Measurements from ENCODE around the gene LRRC1. TPM values are rescaled to one million over a fixed set of nuclear protein-coding genes. Genes with fewer than 3 reads are reported as not detected.

Gene LRRC1
- total and polyA plus RNA-seq, 2 of the 8 experiments (the other 6 are each of a cell fraction or from before 2014, with no cell fraction given) = 6.7 to 15.9 TPM

DNA sequence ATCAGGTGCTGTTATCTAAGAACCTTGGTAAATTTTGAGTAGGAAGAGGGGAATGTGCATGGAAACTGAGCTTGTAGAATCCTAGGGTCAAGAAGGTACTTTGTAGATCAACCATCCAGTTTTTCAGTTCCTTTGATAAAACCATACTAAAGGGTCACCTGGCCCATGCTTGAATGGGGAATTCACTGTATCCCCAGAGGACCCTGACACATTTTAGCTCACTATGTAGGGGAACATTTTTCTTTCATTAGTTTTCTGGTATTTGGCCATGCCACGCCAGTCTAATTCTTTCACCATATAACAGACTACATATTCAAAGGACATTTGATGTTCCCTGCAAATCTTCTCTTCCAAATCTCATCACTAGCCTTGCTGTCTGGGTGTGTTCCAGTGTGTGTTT lies 29.9 kb downstream of the LRRC1 start:
- Histone ChIP-seq H2BK20ac (ENCODE audit: low read length) (no peak overlapping the region), H4K20me1 (replicated peaks in 1 of 2; ENCODE audit: control insufficient read depth in 1 of 2, insufficient read depth in 2 of 2, low read length in 2 of 2) (no peaks in the 10 kb centered on the region), H2BK5ac (ENCODE audit: low read depth, low read length) (no peak overlapping the region), H2BK12ac (ENCODE audit: low read depth, low read length) (no peak overlapping the region), H2BK120ac (replicated peaks; ENCODE audit: low read depth, low read length) (no peak overlapping the region), H2AFZ (ENCODE audit: low read length) (no peak overlapping the region), H3K36me3 (ENCODE audit: control insufficient read depth in 2 of 4, insufficient read depth in 4 of 4, low read length in 3 of 4) (no peaks in the 10 kb centered on the region), H3K9me3 (ENCODE audit: insufficient read depth in 2 of 2, low read depth in 1 of 2, low read length in 1 of 2) (no peaks in the 10 kb centered on the region), H3K14ac (ENCODE audit: insufficient read length) (no peak overlapping the region), H3K23me2 (ENCODE audit: low read depth, low read length) (no peaks in the 10 kb centered on the region), H2AK5ac (ENCODE audit: low read depth, low read length) (no peak overlapping the region), H3K18ac (ENCODE audit: extremely low read depth, low read length) (no peak overlapping the region), H3K23ac (ENCODE audit: insufficient read length) (no peak overlapping the region), H3K4me1 (replicated peaks in 1 of 4; ENCODE audit: control insufficient read depth in 3 of 4, insufficient read depth in 4 of 4, low read length in 3 of 4) (peaks cover 3 to 14% (median 5%) of the 10 kb centered on the region in 4 experiments; a peak in 5 of 7 replicates), H3K79me2 (ENCODE audit: control insufficient read depth in 1 of 2, insufficient read depth in 2 of 2, low read length in 2 of 2) (peaks cover 0 to 45% of the 10 kb centered on the region in 2 experiments; a peak in 2 of 4 replicates), H3K27me3 (replicated peaks in 1 of 4; ENCODE audit: control insufficient read depth in 3 of 4, extremely low read depth in 1 of 4, insufficient read depth in 3 of 4, low read length in 3 of 4) (no peaks in the 10 kb centered on the region), H4K5ac (ENCODE audit: insufficient read length, low read depth, low read length) (no peak overlapping the region), H3K27ac (ENCODE audit: low read depth, low read length) (no peak overlapping the region), H3K9ac (replicated peaks in 1 of 4; ENCODE audit: extremely low read depth in 1 of 4, low read depth in 3 of 4, low read length in 3 of 4) (no peak overlapping the region), H4K91ac (replicated peaks; ENCODE audit: insufficient read length, low read length) (no peak overlapping the region), H3K4me2 (ENCODE audit: insufficient read depth in 1 of 2, low read depth in 2 of 2, low read length in 2 of 2) (no peak overlapping the region), H3K4ac (replicated peaks; ENCODE audit: insufficient read length, low read depth, low read length) (no peak overlapping the region), H4K8ac (ENCODE audit: extremely low read depth, insufficient read depth, low read length) (no peak overlapping the region), H2BK15ac (ENCODE audit: low read length) (no peak overlapping the region), H3K56ac (replicated peaks; ENCODE audit: insufficient read length, low read depth, low read length) (no peak overlapping the region), H3K4me3 (ENCODE audit: extremely low read depth in 1 of 4, insufficient read depth in 2 of 4, low read depth in 3 of 4, low read length in 4 of 4) (no peak overlapping the region), H3K79me1 (ENCODE audit: low read depth, low read length) (no peaks in the 10 kb centered on the region; the same call in none of the 2 replicates)
- ChIA-PET CTCF (ENCODE audit: partially characterized antibody) (no interaction called here), POLR2A (ENCODE audit: partially characterized antibody) (no interaction called here)
- DNase-seq (ENCODE audit: low read depth in 1 of 2, low spot score in 2 of 2) (no peak), FAIRE-seq (no peak)
- 86% methylated on average over 1 of the region's 1 CpG; no CpG with 5 or more reads in 1 of the 2 experiments for WGBS, 2 experiments (ENCODE audit: extremely low coverage in 1 of 2, insufficient coverage in 1 of 2, insufficient read length in 1 of 2, insufficient replicate concordance in 2 of 2, low coverage in 1 of 2, low lambda C conversion rate in 2 of 2, missing lambda C conversion rate in 1 of 2)
- TF ChIP-seq SP2 (IDR thresholded peaks at IDR 0.05; ENCODE audit: low read length) (no peak), CHD1 (IDR thresholded peaks at IDR 0.05; ENCODE audit: low read depth, low read length) (no peak), BRCA1 (IDR thresholded peaks at IDR 0.05; ENCODE audit: low read depth, low read length) (no peak), TAF1 (IDR thresholded peaks at IDR 0.05; ENCODE audit: low read depth, low read length) (no peak), TAF7 (optimal IDR thresholded peaks at IDR 0.05; ENCODE audit: borderline replicate concordance, low read depth, low read length) (no peak), SP4 (IDR thresholded peaks at IDR 0.05; ENCODE audit: low read length) (no peak)
- TF ChIP-seq, protein P1, sequence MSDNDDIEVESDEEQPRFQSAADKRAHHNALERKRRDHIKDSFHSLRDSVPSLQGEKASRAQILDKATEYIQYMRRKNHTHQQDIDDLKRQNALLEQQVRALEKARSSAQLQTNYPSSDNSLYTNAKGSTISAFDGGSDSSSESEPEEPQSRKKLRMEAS (IDR thresholded peaks at IDR 0.05) = no peak
